Measurements from ENCODE around the gene PSMA8. TPM values are rescaled to one million over a fixed set of nuclear protein-coding genes. Genes with fewer than 3 reads are reported as not detected.

Gene PSMA8
- total and polyA plus RNA-seq, 2 of the 13 experiments (the other 11 are each of a cell fraction or from before 2014, with no cell fraction given), result not detected

DNA sequence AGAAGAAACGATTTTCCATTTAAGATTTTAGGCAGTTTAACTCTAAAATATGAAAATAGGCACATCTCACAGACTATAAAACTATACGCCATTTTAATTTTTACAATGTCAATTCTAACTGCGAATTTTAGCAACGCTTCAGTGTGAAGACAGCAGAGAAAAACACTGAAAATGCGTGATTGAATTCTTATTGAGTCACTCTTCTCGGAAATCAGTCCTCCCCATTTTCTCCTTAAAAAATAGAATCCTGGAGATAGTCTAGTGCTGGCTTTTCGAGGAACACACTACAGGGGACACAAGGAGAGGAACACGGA is 92.2 kb downstream of the PSMA8 start:
- peaks cover 2% of the 10 kb centered on the region for H3K79me2 ChIP-seq (ENCODE audit: insufficient read depth, low read length)
- no peaks in the 10 kb centered on the region for H3K9me3 ChIP-seq (ENCODE audit: low read length)
- H3K27me3 ChIP-seq (ENCODE audit: control insufficient read depth in 1 of 2, insufficient read depth in 2 of 2, low read length in 2 of 2), result peaks cover 0 to 8% of the 10 kb centered on the region in 2 experiments; a peak in 2 of 5 replicates
- no peak overlapping the region for H2AFZ ChIP-seq (ENCODE audit: low read length)
- no peak for DNase-seq (ENCODE audit: low spot score)
- ChIA-PET CTCF (ENCODE audit: low intra/inter-chr PET ratio, low total read pairs) (no interaction called here), POLR2A (no interaction called here)
- no peaks in the 10 kb centered on the region; the same call in 1 of the 2 replicates for H4K20me1 ChIP-seq (ENCODE audit: insufficient read depth, low read length)
- no peak overlapping the region for H3K27ac ChIP-seq (ENCODE audit: extremely low read length, insufficient read depth, low read length)
- 24% methylated on average over 8 of the region's 8 CpGs for WGBS (ENCODE audit: low lambda C conversion rate)
- no peak overlapping the region for H3K9ac ChIP-seq (ENCODE audit: insufficient read depth, low read depth, low read length)
- H3K4me3 ChIP-seq (replicated peaks in 1 of 3; ENCODE audit: insufficient read depth in 1 of 3, low read depth in 2 of 3, low read length in 3 of 3), result peak overlapping the region; percentile 44 to 72 (median 69); a peak in 5 of 6 replicates
- no peak for TF ChIP-seq ZMYM3 (CRISPR knock-in tag; IDR thresholded peaks at IDR 0.05)
- no peak for TF ChIP-seq TRIM22 (IDR thresholded peaks at IDR 0.05)
- no peak for TF ChIP-seq ZNF143 (CRISPR knock-in tag; IDR thresholded peaks at IDR 0.05)
- TF ChIP-seq ZNF20 (CRISPR knock-in tag; IDR thresholded peaks at IDR 0.05), result no peak
- TF ChIP-seq ZIK1 (CRISPR knock-in tag; IDR thresholded peaks at IDR 0.05; ENCODE audit: borderline replicate concordance, low read depth), result no peak
- TF ChIP-seq ZFYVE20 (CRISPR knock-in tag; IDR thresholded peaks at IDR 0.05; ENCODE audit: borderline replicate concordance, low read depth), result no peak
- no peak for TF ChIP-seq TCF12 (IDR thresholded peaks at IDR 0.05)
- no peak for TF ChIP-seq TCF12 (CRISPR knock-in tag; IDR thresholded peaks at IDR 0.05)
- no peak for TF ChIP-seq ZNF879 (CRISPR knock-in tag; IDR thresholded peaks at IDR 0.05)
- no peak for TF ChIP-seq ZNF883 (CRISPR knock-in tag; IDR thresholded peaks at IDR 0.05; ENCODE audit: not compliant biosample characterization)
- no peak for TF ChIP-seq ETV5 (CRISPR knock-in tag; IDR thresholded peaks at IDR 0.05; ENCODE audit: borderline replicate concordance)
- TF ChIP-seq POGZ (CRISPR knock-in tag; IDR thresholded peaks at IDR 0.05), result no peak
- TF ChIP-seq, protein P1, sequence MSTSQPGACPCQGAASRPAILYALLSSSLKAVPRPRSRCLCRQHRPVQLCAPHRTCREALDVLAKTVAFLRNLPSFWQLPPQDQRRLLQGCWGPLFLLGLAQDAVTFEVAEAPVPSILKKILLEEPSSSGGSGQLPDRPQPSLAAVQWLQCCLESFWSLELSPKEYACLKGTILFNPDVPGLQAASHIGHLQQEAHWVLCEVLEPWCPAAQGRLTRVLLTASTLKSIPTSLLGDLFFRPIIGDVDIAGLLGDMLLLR (CRISPR knock-in tag; IDR thresholded peaks at IDR 0.05), result no peak
- TF ChIP-seq CSRNP2 (CRISPR knock-in tag; conservative IDR thresholded peaks at IDR 0.05; ENCODE audit: low read depth), result no peak
- no peak for TF ChIP-seq TRIM24 (CRISPR knock-in tag; IDR thresholded peaks at IDR 0.05)
- BruUV-seq (replicated peaks), result no TSS peak
- no peak for ATAC-seq
- H3K36me3 ChIP-seq (replicated peaks in 1 of 2; ENCODE audit: control insufficient read depth in 1 of 2, insufficient read depth in 2 of 2, low read length in 2 of 2), result no peaks in the 10 kb centered on the region
- FAIRE-seq, result no peak
- intact Hi-C loops (cut with micrococcal nuclease; ENCODE audit: unreplicated experiment) (no loop called here), in situ Hi-C loops (cut with HindIII; ENCODE audit: extremely low pct_ligation_motif_present, low pct_unique_long_range_greater_than_20kb) (no loop called here)
- peak overlapping the region; percentile 73 for H3K4me2 ChIP-seq (ENCODE audit: low read depth, low read length)
- H3K4me1 ChIP-seq (ENCODE audit: insufficient read depth, low read length), result peaks cover 22% of the 10 kb centered on the region

Measured in HepG2 (cell line).